Left cardiac atrium (tissue), 4 donors: ENCODE data around the gene FGD4. TPM values are rescaled to one million over a fixed set of nuclear protein-coding genes. Genes with fewer than 3 reads are reported as not detected.

Experiments
- ATAC-seq, 2 donors: fragments of 200-7000 bp; cut with Tn5 transposase; one replicate each; pipeline ENCODE4 v1.9.1; 2020; ENCODE audit warnings: mild to moderate bottlenecking in 2 of 2, moderate library complexity in 2 of 2
- DNase-seq: peaks from one replicate; pipeline ENCODE4 v3.0.0-alpha.2; 2020
- intact Hi-C, 2 donors: fragments of 100-400 bp; cut with DNase I; formaldehyde crosslinking; loops; one replicate each; pipeline versions ENCODE4 v1.14.1 to v1.15.1; 2022 to 2023
- long read RNA-seq: library from polyadenylated mRNA; unstranded; transcript quantifications from one replicate; pipeline ENCODE4 v2.0.0, GENCODE V29; 2021
- total RNA-seq, 2 donors: library from RNA; stranded (reverse); fragmentation: NEBNext Ultra II Directional; extraction: Animal tissue kit (Norgen Biotek cat#: 25700); gene quantifications; one replicate each; pipeline ENCODE4 v1.2.1, GENCODE V29; 2021
- donor health status: DM: no; HTN: yes; CAD: no.
- donor health status: DM: no; HTN: yes; CAD: no; lungs with severe emphysema.
- donor health status: DM: yes; HTN: yes; CAD: no.
- donor health status: Dilated cardiomyopathy.

The FGD4 gene
- 10 to 100 TPM; 15.9 to 16.0 TPM for total RNA-seq
- long read RNA-seq, partial matches to known transcripts = 4 of 8 reads
- long read RNA-seq, other reads (novel, unspliced or antisense) = 4 of 8 reads

- DNase-seq (peak; percentile 92), ATAC-seq (peak; percentile 97 to 98)
- intact Hi-C loops = loop anchor here in 1 of 2 donors (5.0 kb wide), 1 partner anchor 48 kb away; no protein-coding TSS in a partner anchor
Observed at GRCh38 chr12:32399370-32400113, at the start of gene FGD4. Gene FGD4 (plus strand): TSS chr12:32399558.

GRCh38 chr12:32353540-32353939, 45.8 kb upstream of the FGD4 start:
- DNase-seq (no peak), ATAC-seq (no peak)
- intact Hi-C loops = no loop called here

- DNase-seq (no peak), ATAC-seq (no peak)
- intact Hi-C loops = no loop called here
Observed at GRCh38 chr12:32357601-32358249, 41.6 kb upstream of the FGD4 start.

- intact Hi-C loops = no loop called here
- DNase-seq (no peak), ATAC-seq (no peak)
Observed at GRCh38 chr12:32360956-32361355, 38.4 kb upstream of the FGD4 start.

- intact Hi-C loops = no loop called here
- no peak for DNase-seq
- no peak for ATAC-seq
Observed at GRCh38 chr12:32362892-32363291, 36.5 kb upstream of the FGD4 start.

- DNase-seq = no peak
- ATAC-seq = peak; percentile 68 to 76
Observed at GRCh38 chr12:32365473-32366064, 33.8 kb upstream of the FGD4 start.

GRCh38 chr12:32366714-32367113, 32.6 kb upstream of the FGD4 start:
- intact Hi-C loops = loop anchor here (2.0 to 5.0 kb wide), 3 partner anchors 81 to 306 kb away; no protein-coding TSS in a partner anchor
- ATAC-seq (no peak), DNase-seq (no peak)

More at GRCh38 chr12:32365473-32366064, 33.8 kb upstream of the FGD4 start:
- intact Hi-C loops = loop anchor here (2.0 to 5.0 kb wide), 3 partner anchors 82 to 307 kb away; no protein-coding TSS in a partner anchor

GRCh38 chr12:32367381-32367780, 32.0 kb upstream of the FGD4 start:
- DNase-seq (no peak), ATAC-seq (no peak)
- intact Hi-C loops = loop anchor here (2.0 to 5.0 kb wide), 3 partner anchors 80 to 305 kb away; no protein-coding TSS in a partner anchor

- ATAC-seq (no peak), DNase-seq (no peak)
- intact Hi-C loops = loop anchor here (5.0 kb wide), 2 partner anchors 78 to 303 kb away; no protein-coding TSS in a partner anchor
Observed at GRCh38 chr12:32369202-32369601, 30.2 kb upstream of the FGD4 start.

- DNase-seq (no peak), ATAC-seq (no peak)
- intact Hi-C loops = no loop called here
Observed at GRCh38 chr12:32377344-32378055, 21.9 kb upstream of the FGD4 start.

- no peak for ATAC-seq
- intact Hi-C loops = no loop called here
Observed at GRCh38 chr12:32379213-32379612, 20.1 kb upstream of the FGD4 start.

GRCh38 chr12:32379667-32380066, 19.7 kb upstream of the FGD4 start:
- intact Hi-C loops = no loop called here
- ATAC-seq = no peak
- DNase-seq = no peak

More at GRCh38 chr12:32379213-32379612, 20.1 kb upstream of the FGD4 start:
- DNase-seq = no peak

- intact Hi-C loops = no loop called here
- ATAC-seq (no peak), DNase-seq (no peak)
Observed at GRCh38 chr12:32382226-32382625, 17.1 kb upstream of the FGD4 start.

GRCh38 chr12:32390572-32391219, 8.7 kb upstream of the FGD4 start:
- DNase-seq = no peak
- intact Hi-C loops = no loop called here
- peak; percentile 59 to 84 for ATAC-seq

GRCh38 chr12:32395026-32395425, 4.3 kb upstream of the FGD4 start:
- no peak for DNase-seq
- intact Hi-C loops = no loop called here
- ATAC-seq = no peak

GRCh38 chr12:32397696-32398095, 1.7 kb upstream of the FGD4 start:
- intact Hi-C loops = no loop called here
- DNase-seq = no peak
- no peak for ATAC-seq

GRCh38 chr12:32398181-32398580, 1.2 kb upstream of the FGD4 start:
- intact Hi-C loops = no loop called here
- no peak for ATAC-seq
- no peak for DNase-seq

- no peak for DNase-seq
- ATAC-seq = peak in 1 of 2 donors; percentile 1
- intact Hi-C loops = no loop called here
Observed at GRCh38 chr12:32398816-32399369, 465 bp upstream of the FGD4 start.
